NCI-H1436 (cell line): Measurements from ENCODE around the gene NBL1.
"Not testable (repeated sequence)": the region's sequence is repeated elsewhere in the genome, so short reads cannot be mapped to it uniquely, and the experiment has no call there.

Experiments
- DNase-seq: peaks from one replicate; lab custom pipeline; 2025; lab: John Stamatoyannopoulos, UW

Gene NBL1

GRCh38 chr1:19622204-19622603 lies 21.9 kb upstream of the NBL1 start:
- no peak for DNase-seq

GRCh38 chr1:19623523-19623922 lies 20.6 kb upstream of the NBL1 start:
- DNase-seq: no peak

GRCh38 chr1:19625291-19625937 lies 18.7 kb upstream of the NBL1 start:
- DNase-seq: no peak

- DNase-seq: no peak
These were observed 15.2 kb upstream of the NBL1 start for GRCh38 chr1:19628879-19629278.

GRCh38 chr1:19629357-19629756 lies 14.8 kb upstream of the NBL1 start:
- DNase-seq: no peak

GRCh38 chr1:19630192-19630591 lies 13.9 kb upstream of the NBL1 start:
- DNase-seq: not testable (repeated sequence)

GRCh38 chr1:19630720-19631395 lies 13.3 kb upstream of the NBL1 start:
- DNase-seq: no peak

GRCh38 chr1:19632211-19632610 lies 11.9 kb upstream of the NBL1 start:
- no peak for DNase-seq

GRCh38 chr1:19633106-19633505 lies 11.0 kb upstream of the NBL1 start:
- DNase-seq: no peak

GRCh38 chr1:19635064-19635463 lies 9.0 kb upstream of the NBL1 start:
- not testable (repeated sequence) for DNase-seq

- DNase-seq: no peak
These were observed 8.5 kb upstream of the NBL1 start for GRCh38 chr1:19635646-19636045.

GRCh38 chr1:19636065-19636464 lies 8.0 kb upstream of the NBL1 start:
- no peak for DNase-seq

GRCh38 chr1:19636749-19637148 lies 7.4 kb upstream of the NBL1 start:
- DNase-seq: not testable (repeated sequence)

- DNase-seq: no peak
These were observed 6.5 kb upstream of the NBL1 start for GRCh38 chr1:19637606-19638005.

GRCh38 chr1:19639228-19639627 lies 4.9 kb upstream of the NBL1 start:
- not testable (repeated sequence) for DNase-seq

- no peak for DNase-seq
These were observed 4.1 kb upstream of the NBL1 start for GRCh38 chr1:19639999-19640362.

GRCh38 chr1:19640363-19641316 lies 3.5 kb upstream of the NBL1 start:
- no peak for DNase-seq

- DNase-seq: no peak
These were observed 990 bp upstream of the NBL1 start for GRCh38 chr1:19643121-19643520.

- DNase-seq: no peak
These were observed 227 bp downstream of the NBL1 start for GRCh38 chr1:19644395-19644680.

- no peak for DNase-seq
These were observed 735 bp downstream of the NBL1 start for GRCh38 chr1:19644681-19645410.

GRCh38 chr1:19645411-19646251 lies 1.5 kb downstream of the NBL1 start:
- no peak for DNase-seq
